Stromal cell of bone marrow (primary cell): ENCODE data around the gene VTI1B.
A peak's percentile ranks its signal among the peaks of the same experiment; 100 is the strongest.
"Not testable (repeated sequence)": the region's sequence is repeated elsewhere in the genome, so short reads cannot be mapped to it uniquely, and the experiment has no call there.

Source experiments
- DNase-seq: peaks from one replicate; pipeline ENCODE4 v3.0.0-alpha.2; 2012; ENCODE audit warnings: low read depth

The VTI1B gene, protein sequence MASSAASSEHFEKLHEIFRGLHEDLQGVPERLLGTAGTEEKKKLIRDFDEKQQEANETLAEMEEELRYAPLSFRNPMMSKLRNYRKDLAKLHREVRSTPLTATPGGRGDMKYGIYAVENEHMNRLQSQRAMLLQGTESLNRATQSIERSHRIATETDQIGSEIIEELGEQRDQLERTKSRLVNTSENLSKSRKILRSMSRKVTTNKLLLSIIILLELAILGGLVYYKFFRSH

DNA sequence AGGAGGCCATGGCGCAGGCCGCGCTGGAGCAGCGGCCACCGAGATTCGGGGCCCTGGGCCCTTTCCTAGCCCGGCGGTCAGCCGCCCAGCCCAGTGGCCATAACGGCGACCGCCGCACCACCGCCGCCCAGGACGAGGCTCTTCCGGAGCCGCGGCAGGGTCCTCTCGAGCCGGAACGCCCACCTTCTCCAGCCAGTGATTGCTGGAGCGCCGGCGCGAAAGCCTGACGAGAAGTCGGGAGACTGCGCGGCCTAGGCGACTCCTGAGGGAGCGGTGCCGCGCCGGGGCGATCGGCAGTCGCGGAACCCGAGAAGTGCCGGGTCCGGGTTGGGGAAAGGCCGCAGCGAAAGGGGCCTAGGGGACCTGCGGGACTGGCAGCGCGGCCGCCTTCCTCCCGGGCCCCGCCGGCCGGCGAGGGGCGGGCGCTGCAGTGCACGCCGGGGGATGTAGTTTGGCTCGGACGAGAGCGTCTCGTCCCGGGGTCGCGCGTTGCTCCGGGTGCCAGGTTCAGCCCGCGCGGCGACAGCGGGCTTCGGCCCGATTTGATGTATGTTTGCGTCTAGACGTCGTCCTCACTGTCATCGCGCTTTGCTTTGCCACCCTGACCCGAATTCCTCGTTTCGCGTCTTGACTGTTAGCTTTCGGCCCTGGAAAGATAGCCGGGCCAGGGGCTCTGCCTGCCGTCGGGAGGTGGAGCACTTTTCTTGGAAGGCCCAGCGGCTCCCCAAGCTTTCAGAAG is at the start of gene VTI1B:
Gene VTI1B (minus strand): TSS at position 153 of the 739 bp plus-strand sequence. CDS start 143 bp downstream, at position 10.
- peak; percentile 51 for DNase-seq

DNA sequence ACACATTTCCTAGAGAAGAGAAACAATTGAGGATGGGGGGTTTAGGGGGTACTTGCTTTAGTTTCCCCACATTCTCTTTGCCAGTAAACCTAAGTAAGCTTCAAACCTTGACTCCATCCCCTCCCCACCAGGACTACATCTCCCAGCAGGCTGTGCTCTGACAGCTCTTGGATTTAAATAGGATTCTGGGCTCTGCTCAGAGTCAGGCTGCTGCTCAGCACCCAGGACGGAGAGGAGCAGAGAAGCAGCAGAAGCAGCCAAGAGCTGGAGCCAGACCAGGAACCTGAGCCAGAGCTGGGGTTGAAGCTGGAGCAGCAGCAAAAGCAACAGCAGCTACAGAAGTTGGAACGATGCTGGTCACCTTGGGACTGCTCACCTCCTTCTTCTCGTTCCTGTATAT is 47.9 kb upstream of the VTI1B start:
- peak; percentile 33 for DNase-seq

DNA sequence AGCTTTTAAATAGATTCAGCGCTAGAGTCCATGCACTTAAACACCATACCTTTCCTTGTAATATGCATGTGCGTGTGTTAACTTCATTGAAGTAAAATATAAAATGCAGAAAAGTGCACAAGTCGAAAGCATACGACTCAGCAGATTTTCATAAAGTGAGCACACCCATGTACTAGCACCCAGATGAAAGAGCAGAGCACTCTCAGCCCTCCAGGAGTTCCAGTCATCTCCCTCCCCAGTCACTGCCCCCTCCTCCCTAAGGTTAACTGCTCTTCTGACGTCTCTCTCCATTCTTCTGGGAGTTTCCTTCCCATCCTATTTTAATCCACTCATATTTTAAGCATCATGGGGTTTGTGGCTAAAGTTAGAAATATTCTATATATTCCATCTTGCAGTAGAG is 47.4 kb upstream of the VTI1B start:
- no peak for DNase-seq

DNA sequence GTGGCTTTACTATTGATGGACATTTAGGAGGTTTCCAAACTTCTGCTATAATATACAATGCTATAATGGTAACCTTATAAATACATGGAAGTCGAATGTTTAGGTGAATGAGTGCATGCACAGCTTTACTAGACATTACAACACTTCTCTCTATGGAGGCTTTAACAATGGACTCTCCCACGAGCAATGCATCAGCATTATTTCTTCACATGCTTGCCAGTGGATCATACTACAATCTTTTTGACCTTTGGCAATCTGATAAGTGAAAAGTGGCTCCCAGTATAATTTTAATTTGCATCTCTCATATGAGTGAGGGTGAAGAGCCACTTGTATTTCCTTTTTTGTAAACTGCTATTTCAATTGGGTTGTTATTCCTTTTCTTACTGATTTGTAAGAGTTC is 45.4 kb upstream of the VTI1B start:
- no peak for DNase-seq

DNA sequence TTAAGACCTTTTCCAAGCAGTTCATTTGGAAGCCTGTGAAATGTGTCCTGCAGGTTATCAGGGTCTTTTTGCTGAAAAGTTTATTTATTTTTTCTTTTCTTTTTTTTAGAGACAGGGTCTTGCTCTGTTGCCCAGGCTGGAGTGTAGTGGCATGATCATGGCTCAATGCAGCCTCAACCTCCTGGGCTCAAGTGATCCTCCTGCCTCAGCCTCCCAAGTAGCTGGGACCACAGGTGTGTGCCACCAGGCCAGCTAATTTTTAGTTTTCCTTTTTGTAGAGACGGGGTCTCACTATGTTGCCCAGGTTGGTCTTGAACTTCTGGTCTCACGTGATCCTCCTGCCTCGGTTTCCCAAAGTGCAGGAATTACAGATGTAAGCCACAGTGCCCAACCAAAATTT is 45.0 kb upstream of the VTI1B start:
- not testable (repeated sequence) for DNase-seq

DNA sequence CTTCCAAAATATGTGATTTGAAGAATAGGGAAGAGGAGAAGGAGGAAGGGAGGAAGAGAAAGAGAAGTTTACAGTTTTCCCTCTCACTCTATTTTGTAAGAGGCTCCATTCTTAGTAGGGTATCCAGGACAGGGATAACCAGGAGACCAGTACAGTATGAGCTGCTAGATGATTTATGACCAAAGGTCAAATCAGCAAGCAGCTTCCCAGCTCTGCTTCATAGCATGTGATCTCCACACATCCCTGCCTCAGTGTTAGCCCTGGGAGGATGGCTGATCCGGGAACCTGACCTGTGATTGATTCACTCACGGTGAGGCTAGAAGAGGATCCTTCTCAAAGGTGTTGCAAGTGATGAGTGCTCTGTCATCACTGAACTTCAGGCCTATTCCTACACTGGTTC is 43.8 kb upstream of the VTI1B start:
- no peak for DNase-seq

DNA sequence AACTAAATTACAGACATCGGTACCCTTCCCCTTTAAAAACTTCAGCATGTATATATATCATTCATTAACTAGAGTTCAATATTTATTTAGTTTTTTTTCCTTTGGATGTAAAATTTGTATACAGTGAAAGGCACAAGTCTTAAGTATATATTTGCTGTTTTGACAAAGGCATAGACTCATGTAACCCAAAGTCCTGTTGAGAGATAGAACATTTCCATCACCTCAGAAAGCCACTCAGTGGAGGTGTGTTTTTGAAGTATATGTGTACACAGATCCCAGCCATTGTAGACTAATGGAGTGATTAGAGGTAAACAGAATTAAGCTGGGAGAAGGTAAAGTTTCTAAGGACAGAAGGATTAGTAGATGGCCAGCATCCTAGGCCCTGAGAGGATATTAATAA is 42.6 kb upstream of the VTI1B start:
- DNase-seq: no peak

DNA sequence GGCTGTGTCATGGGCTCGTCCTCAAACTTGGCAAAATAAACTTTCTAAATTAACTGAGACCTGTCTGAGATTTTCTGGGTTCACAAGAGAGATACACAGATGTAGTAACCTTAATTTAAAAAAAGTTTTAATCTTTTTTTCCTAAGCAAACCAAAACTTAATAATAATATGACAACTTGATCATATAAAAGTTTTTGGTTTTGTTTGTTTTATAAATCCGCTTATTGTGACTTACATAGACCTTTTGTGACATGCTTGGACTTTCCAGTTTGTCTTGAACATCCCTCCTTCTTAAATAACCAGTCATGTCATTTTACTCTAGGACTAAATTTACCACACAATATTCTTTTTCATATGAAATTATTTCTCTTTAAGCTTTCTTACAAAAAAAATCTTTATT is 35.8 kb upstream of the VTI1B start:
- DNase-seq: no peak

DNA sequence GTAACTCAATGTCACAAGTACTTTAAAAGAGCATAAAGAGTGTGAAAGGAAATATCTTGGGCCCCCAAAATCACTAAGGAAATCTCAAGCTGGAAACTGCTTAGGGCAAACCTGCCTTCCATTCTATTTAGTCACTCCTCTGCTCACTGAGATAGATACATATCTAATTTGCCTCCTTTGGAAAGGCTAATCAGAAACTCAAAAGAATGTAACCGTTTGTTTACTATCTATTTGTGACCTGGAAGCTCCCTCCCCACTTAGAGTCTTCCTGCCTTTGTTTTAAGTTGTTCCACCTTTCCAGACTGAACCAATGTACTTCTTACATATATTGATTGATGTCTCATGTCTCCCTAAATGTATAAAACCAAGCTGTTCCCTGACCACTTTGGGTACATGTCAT is 35.4 kb upstream of the VTI1B start:
- DNase-seq: not testable (repeated sequence)

DNA sequence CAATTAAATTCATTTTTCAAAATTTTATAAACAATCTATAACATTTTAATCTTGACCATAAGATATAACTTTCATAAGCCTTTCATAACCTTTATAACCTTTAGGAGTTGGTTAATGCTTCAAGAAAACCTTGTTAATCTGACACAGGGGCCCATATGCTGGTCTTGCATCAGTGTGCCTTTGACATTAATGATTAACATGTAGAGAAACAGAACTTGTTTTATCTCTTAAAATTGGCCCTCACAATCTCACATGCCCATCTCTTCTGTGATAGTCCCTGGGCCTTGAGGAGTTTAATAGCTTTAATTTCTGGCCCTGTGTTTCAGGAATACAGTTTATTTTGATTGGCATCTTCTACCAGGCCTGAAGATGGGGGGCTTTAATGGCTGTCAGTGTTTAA is 34.9 kb upstream of the VTI1B start:
- not testable (repeated sequence) for DNase-seq

DNA sequence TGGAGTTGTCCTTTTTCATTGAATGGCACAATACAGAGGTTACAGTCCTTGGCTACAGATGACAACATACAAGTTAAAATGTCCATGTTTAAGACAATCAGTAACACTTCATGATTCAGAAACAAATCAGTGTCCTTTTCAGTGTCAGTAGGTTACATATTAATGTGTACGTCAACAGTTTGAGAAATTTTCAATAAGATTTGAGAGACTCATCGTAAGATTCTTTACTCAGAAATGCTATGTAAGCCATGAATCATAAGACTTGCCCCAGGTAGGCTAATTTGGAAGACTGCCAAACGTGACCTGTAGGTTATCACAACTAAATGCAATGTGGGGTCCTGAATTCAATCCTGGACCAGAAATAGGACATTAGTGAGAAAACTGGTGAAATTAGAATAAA is 30.8 kb upstream of the VTI1B start:
- no peak for DNase-seq

DNA sequence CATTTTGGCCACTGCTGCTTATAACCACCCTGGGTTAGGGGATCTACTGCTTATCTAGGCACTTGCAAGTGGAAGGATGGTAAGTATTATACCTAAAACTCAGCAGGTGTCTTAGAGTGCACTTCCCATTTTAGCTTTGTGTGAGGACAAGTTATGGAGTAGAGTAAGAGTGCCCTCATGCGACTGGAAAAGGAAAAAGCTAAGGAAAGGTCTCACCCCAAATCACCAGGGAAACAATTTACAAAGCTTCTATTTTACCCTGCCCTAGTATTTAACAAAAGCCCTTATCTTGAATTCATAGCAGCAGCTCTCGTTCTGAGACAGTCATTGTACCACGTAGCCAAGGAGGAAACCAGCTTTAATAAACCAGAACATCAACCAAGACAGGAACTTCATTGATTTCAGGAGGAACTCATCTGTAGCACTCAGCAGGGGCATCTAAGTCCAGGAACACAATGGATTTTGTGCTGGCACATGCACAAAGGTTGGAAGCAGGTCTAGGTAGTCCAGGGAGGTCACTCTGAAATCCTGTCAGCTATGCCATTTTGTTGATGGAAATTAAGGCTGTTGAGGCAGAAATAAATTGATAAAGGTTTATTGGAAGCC is 30.2 kb upstream of the VTI1B start:
- DNase-seq: peak; percentile 37

DNA sequence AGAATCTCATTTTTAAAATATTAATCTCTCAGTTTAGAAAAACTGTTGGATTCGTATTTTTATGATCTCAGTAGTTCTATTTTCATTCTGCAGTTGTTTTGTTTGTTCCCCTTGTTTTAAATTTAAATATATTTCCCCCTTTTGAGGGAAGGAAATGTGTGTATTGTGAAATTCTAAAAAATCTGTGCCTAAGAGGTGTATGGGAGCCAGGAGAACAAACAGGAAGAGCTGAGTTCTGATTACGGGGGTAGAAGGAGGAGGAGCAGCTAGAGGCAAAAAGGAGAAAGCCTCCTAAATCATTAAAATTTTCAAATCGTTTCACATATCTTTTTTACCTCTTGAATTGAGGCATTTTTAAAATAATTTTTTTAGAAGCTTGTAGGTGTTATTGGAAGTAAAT is 29.6 kb upstream of the VTI1B start:
- no peak for DNase-seq

DNA sequence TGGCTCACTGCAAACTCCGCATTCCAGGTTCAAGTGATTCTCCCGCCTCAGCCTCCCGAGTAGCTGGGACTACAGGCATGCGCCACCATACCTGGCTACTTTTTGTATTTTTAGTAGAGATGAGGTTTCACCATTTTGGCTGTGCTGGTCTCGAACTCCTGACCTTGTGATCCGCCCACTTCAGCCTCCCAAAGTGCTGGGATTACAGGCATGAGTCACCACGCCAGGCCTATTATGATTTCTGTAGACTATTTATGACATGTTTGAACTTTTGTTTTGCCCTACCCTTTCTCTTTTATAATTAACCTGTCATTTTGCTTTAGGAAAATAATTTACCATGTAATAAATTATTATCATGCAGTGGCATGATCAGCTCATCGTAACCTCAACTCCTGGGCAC is 27.1 kb upstream of the VTI1B start, which contains the start of gene RDH12:
Gene RDH12 (plus strand): TSS at position 395 of the 400 bp plus-strand sequence. CDS start 20,757 bp downstream, outside the sequence.
- DNase-seq: not testable (repeated sequence)

DNA sequence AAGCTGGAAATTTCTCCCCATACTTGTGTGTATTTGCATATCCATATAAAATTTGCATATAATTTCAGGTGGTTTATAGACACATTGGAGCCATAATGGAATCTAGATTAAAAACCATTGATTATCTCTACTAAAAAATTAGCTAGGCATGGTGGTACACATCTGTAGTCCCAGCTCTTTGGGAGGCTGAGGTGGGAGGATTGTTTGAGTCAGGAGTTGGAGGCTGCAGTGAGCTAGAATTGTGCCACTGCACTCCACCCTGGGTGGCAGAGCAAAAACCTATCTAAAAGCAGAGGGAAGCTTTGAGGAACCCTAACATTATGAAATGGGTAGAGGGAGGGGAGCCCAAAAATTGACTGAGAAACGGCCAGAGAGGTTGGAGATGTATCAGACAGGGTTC is 23.7 kb upstream of the VTI1B start:
- no peak for DNase-seq

DNA sequence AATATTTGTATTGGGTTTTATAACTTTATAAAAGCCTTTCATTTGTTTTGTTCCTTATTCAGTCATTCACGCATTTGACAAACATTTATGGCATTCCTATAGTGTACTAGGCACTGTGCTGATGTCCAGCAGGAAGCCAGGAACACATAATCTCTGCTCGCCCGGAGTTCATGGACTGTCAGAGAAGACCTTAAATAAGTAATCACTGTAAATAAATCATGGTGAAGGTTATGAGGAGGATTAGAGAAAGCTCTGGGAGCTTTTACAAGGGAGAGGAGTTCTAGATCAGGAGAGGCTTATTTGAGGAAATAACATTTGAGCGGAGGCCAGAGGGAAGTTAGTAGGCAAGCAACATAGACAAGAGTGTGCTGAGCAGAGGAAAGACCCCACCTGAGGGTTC is 22.6 kb upstream of the VTI1B start:
- DNase-seq: no peak

DNA sequence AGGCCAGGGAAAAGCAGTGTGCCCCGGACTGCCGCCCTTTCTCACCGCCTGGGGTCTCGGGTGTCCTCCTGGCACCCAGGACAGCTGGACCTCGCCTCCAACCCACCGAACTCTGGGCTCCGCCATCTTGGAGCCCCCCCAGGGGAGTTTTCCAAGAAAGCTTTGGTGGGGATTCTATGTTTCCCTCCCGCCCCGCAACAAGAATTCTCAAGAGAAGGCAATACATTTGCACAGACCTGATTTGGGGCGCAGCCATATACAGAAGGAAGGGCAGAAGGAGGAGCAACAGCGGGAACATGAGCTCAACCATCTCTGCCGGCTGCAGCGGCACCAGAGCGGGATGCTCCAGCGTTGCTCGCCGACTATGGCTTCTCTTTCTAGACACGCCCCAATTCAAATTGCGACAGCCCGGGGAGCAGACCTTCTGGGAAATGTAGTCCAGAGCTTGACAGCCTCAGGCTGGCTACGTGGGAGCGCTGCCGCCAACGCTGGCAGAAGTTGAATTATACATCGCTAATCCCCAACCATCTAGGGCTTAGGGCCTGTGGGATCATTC is 21.0 kb upstream of the VTI1B start, which contains the start of gene RDH11:
Gene RDH11 (minus strand): TSS at position 371 of the 556 bp plus-strand sequence. CDS start 61 bp downstream, at position 310.
- peak; percentile 90 for DNase-seq

DNA sequence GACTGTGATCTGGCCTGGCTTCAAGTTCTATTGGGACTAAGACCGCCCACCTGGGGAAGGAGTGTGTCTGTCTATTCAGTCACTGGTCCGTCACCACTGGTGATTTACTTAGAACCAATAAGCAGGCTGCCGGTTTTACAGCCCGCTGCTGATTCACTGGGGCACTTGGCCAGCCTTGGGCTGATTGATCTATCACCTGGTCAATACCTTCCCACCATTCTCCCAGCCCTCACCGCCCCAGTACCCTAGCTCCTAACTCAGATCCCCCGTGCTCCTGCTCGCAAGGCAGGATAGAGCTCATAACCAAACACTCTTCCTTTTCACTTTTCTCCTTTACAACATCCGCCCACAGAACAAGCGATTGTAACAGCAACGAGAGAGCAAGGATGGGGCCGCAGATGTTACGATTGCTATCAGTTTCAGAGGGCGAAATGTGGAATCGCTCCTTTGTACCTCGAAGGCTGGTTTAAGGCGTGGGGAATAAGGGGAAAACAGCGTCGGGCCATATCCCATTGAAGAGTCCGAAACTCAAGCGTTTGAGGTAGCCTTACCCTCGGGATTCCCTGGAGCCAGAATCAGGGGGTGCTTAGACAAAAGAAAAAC is 20.5 kb upstream of the VTI1B start:
- DNase-seq: peak; percentile 87

DNA sequence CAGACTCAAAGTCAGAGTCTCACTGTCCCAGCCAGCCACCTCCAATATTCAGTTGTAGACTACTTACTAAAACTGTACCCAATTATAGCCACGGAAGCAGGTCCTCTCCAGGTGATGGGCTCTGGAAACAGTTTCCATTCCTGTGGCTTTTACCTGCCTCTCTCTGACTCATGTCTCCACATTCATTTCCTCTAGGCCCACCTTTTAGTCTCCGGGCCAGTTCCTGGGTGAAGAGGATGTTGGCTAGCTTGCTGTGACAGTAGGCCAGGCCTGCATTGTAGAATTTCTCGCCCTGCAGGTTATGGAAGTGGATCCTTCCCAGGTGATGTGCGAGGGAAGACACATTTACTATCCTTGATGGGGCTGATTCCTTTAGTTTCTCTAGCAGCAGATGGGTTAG is 15.6 kb upstream of the VTI1B start:
- no peak for DNase-seq

DNA sequence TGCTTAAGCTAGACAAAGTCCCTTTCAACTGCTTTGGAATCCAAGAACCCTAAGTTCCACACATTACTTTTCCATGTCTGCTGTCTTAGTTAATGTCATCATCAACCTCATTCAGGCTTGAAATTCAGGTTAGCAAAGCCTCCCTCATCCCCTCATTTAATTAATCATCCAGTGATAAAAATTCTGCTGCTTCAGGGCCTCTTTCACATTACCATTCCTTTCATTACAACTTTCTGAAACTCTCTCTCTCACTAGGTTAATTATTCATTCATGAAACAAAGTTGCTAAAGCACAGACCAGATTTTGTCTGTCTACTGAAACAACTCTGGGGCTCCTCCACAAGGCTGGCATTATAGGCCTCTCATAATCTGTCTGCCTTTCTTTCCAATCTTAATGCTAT is 9.4 kb upstream of the VTI1B start:
- no peak for DNase-seq

DNA sequence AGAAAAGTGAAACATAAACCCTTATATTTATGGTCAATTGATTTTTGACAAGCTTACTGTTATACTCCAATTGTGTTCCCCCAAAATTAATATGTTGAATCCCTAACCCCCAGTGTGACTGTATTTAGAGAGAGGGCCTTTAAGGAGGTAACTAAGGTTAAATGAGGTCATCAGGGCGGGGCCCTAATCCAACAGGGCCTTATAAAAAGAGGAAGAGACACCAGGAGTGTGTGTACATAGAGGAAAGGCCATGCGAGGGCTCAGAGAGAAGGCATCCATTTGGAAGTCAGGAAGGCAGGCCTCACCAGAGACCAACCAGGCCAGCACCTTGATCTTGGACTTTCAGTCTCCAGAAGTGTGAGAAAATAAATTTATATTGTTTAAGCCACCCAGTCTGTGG is 6.5 kb upstream of the VTI1B start:
- DNase-seq: no peak

DNA sequence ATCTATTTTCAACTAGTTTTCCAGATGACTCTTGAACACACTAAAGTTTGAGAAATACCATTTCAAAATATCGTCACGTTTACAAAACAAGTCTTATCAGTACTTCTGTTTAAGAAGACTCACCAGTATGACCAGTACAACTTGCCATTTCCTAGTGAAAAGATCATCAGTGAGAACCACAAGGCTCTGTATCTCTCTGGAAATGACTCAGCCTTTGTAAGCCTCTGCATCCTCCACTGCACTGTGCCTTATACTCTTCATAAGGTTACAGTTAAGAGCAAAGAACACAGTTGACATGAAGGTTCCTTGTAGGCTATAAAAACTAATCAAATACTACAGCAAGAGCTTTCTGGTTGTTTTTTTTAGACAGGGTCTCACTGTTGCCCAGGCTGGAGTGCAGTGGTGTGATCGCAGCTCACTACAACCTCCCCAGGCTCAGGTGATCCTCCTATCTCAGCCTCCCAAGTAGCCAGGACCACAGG is 5.7 kb upstream of the VTI1B start:
- DNase-seq: peak; percentile 62
